HG02588 (cell line): ENCODE results near the gene GRIP2.

Experiments used
- ATAC-seq: cut with Tn5 transposase; IDR thresholded peaks from one replicate; pipeline ENCODE4 v1.9.1; 2021; ENCODE audit warnings: mild to moderate bottlenecking, moderate library complexity; ENCODE audit not compliant: unreplicated experiment

Gene GRIP2

DNA sequence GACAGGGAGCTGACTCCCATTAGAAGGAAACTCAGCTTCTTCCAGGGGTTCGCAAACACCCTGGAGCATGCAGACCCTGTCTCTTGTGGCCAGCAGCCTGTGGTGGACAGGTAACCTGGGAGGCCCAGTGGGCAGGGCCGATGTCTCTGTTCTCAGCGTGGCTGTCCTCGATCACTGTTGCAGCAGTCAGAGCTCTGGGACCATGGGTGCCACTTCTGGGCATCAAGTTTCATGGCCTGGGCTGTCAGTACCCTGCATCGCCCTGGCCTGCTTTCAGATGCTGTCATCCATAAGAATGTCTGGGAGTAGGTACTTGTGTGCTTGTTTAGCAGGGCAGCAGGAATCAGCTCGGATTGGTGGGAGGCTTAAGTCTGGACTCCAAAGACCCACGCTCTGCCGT is 83.3 kb downstream of the GRIP2 start:
- no peak for ATAC-seq

DNA sequence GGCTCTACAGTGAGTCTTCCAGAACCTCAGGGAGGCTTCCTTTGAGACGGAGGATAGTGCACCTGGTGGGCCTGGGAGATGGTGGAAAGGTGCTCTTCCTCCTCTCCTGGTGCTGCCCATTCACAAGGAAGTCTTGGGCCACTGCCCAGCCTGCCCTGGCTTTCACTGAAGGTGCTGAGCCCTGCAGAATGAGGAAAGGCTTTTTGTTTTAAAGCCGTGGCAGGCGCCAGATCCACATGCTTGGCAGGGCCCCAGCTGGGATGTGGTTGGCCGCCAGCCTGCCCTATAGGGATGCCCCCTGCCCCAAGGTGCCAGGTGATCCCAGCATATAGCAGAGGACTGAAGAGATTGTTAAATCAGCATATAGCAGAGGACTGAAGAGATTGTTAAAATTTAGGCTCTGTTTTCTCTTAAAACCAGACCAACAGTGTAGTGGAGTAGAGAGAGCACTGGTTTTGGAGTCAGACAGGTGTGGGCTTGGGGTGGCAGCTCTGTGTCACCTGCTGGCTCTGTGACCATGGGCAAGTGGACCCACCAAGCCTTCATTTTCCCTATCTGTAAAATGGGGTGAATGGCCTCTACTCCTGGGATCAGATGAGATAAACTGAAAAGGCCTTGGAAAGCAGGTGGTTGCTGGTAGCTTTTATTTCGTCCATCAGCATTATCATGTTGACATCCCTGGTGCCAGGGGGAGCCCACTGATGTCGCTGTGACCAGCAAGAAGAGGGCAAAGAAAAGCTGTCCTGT is 84.4 kb downstream of the GRIP2 start:
- no peak for ATAC-seq

DNA sequence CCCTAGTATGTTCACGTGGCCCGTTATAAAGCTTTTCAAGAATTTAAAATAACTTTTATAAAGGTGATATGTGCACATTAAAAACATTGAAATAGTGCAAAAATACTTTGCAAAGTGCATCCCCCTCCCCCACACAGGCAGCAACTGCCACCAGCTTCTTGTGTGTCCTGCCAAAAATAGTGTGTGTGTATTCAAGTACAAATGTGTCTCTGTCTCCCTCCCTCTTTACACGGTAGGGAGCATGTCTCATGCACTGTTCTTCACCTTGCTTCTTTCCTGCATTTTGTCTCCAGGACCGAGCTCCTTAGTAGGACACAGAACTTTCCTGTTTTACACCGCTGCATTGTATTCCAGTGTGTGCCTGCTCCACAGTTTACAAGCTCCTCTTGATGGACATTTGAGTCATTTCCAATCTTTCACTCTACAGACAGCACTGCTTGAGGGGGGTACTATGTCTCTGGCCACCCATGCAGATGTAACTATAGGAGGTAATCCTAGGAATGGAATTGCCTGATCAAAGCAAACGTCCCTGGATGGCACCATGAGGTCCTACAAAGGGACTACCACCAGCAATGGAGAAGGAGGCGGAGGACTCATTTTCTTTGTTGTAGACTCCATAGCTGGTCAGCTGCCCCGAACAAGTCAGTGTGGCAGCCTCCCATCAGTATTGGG is 85.4 kb downstream of the GRIP2 start:
- ATAC-seq = no peak

DNA sequence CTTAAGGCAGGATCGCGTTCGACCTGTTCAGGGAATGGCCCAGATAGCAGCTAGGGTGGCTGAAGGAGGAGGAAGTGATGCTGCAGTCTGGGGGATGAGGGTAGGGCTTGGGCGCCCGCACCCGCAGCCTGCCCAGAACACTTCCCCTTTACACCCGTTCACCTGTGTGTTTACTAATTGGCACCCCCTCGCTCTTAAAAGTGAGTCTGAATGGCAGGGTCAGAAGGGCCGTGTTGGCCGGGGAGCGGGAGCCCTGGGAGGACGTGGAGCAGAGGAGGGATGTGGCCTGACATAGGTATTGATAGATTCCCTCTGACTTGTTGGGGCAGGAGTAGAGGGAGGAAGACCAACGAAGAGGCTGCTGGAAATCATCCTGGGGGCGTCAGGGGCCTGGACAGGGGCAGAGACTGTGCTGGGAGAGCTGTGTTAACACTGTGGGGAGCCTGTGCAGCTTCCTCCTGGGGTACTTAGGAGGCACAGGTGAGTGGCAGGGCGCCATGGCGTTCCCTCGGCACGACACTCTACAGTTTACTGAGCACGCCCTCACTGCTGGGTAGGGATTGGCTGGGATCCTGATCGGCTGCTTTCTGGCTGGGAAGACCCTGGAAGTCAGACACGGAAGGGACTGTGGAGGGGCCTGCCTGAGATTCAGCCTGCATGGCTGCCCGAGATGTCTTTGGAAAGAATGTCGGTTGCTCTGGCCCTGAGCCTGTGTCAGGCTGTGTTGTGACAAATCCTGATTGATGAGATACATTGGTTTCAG is 86.1 kb downstream of the GRIP2 start:
- ATAC-seq = no peak

DNA sequence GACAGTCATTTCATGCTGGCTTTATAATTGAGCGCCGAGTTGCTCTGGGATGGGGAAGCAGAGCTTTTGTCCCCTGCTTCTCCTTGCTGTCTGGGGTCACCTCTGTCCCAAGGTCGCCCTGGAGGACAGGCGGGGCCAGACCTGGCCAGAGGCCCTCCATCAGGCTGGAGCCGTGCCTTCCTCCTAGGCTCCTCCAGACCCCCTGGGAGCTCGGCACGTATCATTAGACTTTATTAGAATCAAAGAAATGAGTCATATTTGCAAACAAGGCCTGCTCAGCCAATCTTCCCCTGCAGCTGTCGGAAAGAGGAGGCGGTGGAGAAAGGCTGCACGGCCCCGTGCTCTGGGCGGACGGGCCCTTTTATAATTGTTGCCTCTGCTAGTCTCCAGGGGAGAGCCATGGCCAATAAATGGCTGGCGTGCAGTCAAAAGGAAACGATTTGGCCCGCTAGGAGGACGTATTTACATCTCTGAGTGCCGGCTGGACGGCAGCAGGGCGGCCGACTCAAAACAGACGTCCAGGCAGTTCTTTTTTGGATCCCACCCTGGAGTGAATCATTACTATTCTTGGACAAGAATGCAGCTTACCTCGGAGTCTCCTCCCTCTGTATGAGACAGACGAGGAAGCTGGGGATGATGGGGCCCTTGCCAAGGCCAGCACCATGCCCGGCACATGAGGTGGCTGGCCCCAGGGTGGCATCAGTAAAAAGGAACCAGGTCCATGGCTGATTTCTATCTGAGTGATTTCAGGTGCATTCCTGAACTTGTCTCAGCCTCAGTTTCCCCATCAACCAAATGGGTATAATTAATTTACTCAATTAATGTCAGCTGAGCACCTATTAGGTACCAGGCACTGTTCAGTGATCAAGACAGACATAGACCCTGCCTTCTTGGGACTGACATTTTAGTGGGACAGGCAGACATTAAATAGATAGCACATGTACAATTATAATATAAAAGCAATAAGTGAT is 87.1 kb downstream of the GRIP2 start:
- no peak for ATAC-seq

DNA sequence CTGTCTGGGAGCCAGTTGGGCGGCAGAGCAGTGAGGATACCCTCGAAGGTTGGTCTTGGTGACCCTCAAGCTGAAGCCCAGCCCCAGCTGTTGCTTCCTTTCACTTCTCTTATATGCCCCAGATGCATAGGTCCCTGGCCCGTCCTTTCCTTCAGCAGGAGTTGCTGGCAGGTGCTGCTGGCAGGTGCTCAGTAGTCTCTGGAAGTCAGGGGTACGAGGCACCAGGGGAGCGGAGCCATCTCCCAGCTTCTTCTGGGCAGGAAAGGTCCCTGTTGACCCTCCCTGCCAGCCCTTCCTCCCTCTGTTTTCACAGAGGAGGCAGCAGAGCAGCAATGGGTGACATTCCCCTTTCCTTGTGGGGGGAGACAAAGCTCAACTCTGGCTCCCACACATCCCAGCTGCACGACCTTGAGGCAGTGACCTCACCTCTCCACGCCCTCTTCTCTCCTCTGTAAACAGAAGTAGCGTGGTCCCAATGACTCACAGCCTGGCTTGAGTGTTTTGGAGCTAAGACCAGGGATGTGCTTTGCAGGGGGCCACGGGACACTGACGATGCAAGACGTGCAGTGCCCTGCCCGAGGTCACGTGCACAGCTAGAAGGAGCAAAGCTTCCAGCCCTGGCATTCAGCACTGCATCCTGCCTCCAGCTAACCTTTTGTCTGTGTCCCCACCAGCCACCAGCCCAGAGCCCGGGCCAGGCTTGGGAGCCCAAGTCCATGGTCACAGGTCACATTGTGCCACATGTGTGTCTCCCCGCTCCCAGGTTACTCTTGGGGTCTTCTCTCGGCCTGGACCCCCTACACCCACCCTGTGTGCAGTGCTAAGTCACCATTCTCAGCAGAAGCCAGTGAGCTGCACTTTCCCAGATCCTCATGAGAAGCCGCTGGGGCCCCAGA is 88.0 kb downstream of the GRIP2 start:
- no peak for ATAC-seq

DNA sequence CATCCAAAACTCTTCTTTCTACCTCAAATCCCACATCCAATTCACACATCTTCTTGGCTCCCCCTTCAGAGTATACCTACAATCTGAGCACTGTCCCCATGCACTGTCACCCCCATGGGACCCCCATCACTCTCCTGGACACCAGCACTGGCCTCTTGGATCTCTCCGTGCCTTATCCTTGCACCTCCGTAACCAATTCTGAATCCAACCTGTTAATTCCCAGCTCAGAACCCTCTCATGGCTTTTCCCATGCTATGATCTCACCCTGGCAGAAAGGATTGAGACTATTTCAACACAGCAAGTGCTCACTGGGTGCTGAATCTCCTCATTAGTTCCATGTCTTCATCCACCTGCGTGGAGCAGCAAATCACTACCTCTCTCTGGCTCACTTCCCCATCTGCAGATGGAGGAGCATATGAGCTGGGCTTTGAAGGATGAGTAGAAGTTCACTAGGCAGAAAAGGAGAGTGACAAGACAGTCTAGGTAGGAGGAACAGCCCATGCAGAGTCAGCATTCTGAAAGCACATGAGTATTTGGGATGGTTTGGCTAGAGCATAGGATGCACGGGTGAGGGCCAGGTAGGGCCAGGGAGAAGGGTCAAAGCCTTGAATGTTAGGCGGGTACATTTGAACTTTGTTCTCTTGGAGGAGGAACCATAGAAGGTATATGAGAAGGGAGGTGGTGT is 89.1 kb downstream of the GRIP2 start:
- ATAC-seq = no peak

DNA sequence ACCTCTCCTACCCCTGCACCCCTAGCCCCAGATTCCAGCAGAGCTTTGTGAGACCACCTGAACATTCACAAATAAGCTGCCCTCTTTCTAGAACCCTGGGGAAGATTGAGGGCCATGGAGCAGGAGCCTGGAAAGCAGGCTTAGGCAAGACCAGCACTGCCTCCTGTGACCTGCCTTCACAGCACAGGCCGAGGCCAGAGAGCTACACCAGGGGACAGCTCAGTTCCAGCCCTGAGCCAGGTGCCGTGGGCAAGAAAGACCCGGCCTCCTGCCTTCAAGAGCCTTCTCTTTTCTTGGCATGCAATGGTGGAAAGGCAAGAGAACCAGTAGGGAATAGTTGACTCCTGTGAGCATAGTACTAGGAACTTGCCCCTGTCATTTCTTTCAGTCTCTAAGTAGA is 89.6 kb downstream of the GRIP2 start:
- no peak for ATAC-seq

DNA sequence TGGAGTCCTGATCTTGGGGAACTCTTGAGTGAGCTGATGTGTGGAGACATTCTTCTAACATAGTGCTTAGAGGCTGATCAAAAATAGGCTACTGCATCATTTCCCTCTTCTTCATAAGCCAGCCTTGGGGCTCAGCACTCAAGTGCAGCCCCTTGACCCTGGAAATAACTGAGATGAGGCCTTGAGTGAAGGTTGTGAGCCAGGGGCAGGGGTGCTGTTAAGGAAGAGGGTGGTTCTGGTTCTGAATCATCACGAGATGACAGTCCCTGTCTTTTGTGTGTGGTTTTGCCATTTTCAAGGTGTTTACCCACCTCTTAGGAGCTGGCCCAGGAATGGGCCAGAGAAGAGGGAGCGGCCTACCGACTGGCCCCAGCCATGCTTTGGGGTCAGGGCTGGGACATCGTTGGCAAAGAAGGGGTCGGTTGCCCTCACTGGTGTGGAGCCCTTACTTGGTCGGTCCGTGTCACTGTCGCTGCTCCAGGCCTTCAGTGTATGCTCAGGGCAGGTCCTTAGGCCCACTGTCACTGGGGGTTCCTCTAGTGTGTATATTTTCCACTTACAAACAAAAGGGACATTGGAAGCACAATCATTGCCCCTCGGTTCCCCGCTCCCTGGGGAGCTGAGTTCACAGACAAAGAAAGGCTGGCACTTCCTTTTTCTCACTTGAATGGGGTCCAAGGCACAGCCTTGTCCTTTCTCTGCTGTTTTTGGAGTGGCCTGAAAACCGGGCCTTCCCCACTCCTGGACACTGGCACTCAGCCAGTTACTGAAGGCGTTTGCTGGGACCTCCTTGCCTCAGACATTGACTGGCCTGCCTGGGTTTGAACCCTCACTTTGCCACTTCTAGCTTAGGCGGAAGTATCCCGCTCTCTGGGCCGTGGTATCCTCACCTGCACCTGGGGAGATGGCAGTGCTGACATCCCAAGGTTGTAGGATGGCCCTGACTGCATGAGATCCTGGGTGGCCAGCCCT is 91.1 kb downstream of the GRIP2 start:
- ATAC-seq = no peak

DNA sequence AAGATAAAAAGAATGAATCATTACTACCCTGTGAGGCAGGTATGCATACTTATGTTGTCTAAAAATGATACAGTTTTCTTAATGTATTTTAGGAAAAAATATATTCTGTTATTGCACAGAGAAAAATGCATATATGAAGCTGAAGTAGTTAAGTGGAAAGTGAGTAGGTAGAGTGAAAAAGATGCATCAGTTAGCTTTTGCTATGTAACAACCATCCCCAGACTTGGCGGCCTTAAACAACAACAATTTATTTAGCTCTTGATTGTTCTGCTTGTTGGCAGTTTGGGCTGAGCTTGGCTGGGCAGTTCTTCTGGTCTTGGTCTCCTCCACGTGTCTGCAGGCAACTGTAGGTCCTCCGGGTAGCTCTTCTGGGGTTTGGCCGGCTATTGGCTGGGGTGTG is 92.1 kb downstream of the GRIP2 start:
- no peak for ATAC-seq

DNA sequence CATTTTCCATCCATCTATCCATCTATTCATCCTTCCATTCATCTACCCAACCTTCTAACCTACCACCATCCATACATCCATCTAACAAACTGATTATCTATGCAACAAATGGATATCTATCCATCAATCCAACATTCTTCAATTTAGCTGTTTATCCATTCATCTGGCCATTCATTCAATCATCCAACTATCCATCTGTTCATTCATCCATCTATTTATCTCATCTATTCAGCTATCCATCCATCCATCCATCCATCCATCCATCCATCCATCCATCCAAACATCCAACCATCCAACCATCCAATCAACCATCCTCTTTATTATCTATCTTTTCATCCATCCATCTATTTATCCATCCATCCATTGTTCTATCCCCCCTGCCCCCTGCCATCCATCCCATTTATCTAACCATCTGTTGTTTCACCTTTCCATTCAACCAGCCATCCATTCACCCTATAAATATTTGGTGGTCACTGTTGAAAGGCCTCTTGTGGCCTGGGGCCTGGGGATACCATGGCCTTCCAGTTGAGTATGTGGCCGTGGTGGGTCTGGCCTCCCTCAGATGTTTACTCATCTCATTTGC is 93.1 kb downstream of the GRIP2 start:
- ATAC-seq = no peak

DNA sequence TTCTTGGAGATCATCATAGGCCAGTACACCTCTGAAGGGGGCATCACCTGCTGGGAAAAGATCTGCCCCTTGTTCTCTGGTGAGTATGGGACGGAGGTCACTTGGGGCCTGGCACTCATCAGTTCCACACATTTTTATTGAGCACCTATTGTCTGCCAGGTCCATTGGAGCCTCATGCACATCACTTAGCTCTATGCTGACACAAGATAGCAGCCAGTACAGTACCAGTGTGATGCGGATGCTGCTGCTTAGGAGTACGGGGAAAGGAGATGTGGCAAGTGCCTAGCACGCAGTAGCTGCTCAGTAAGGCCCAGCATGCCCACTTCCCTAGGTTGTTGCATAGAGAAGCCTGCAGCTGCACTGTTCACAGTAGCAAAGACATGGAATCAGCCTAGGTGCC is 94.4 kb downstream of the GRIP2 start:
- no peak for ATAC-seq

DNA sequence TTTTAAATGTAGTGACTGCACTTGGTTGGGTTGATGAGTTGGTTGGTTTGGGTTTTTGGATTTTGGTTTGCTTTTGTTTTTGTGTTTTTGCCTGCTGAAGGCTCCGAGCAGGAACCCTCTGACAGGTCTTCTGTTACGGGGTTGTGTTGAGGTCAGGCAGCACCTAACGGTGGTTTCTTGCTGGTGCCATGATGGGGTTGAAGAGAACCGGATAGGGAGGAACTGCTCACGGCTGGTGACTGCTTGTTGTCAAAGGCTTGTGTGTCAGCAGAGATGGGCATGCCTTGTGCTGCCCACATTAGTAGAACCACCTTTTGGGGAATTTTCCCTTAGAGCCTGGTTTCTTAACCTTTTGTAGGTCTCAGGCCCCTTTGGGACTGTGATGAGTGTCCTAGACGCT is 95.8 kb downstream of the GRIP2 start:
- ATAC-seq = no peak

DNA sequence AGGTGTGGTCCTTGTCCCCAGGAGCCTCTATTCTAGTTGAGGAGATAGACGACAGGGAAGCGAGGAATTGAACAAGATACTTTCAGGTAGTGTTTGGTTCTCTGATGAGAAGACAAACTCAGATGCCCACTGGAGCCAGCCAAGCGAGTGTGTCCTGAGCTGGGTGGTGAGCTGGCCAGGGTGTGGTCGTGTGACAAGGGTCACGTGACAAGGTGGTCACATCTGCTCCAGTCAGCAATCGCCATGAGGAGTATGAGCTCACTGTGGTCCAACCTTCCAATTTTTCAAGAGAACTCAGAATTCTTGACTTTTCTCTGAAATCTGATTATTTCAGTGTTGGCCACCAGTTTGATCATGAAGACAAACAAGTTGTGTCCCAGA is 98.2 kb downstream of the GRIP2 start:
- ATAC-seq = no peak

DNA sequence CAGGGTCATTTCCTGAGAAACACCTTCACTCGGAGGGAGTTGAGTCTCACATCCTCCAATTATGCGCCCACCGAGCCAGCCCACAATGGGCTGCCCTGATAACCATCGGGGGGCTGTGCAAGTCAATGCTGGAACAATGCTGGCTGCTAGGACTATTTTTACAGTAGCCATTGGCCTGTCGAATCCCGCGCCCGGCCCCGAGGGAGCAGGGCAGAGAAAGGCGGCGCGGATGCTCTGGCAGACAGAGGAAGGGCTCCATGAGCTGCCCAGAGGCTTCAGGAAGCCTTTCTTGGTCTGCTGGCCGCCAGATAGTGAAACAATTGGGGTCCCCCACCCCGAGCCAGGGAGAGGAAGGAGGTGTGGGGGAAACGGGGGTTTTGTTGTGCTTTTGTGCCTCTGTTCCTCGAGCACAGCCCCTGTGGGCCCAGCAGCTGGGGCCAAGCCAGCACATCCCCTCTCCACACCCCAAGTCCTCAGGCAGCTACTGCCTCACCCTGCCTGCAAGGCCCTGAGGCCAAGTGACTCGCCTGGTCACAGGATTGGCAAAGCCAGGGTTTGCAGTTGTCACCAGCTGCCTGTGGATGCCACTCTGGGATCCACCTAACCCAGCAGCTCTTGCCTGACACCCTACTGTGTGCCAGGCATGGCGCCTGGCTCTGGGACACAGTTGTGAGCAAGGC is 98.8 kb downstream of the GRIP2 start:
- ATAC-seq = no peak

DNA sequence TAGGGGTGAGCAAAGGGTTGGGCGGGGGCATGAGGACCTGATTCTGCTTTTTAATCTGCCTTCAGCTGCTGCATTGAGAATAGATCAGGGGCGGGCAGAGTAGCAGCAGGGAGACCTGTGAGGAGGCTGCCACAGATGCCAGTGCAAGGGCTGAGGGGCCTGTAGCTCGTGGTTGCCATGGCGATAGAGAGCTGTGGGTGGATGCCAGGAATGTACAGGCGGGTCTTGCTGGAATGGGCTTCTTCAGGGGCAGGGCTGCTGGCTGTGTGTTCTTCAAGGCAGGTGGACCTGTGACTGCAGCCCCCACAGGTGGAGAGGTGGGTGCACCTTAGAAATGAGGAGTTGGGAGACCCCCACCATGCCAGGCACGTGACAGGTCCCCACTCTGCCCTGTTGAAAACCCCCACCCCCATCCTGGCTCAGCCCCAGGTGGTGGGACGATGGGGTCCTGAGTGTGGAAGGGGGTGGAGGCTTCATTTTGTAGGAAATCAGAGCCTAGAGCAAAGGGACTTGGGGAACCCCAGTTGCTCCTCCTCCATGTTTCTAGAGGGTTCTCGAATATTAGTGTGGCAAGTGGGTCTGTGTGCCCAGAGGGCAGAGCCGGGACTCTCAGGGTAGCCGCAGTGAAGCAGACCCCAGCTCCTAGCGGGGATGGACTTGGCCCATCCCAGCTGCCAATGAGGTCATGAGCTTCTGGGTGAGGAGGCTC is 99.5 kb downstream of the GRIP2 start:
- ATAC-seq = no peak

DNA sequence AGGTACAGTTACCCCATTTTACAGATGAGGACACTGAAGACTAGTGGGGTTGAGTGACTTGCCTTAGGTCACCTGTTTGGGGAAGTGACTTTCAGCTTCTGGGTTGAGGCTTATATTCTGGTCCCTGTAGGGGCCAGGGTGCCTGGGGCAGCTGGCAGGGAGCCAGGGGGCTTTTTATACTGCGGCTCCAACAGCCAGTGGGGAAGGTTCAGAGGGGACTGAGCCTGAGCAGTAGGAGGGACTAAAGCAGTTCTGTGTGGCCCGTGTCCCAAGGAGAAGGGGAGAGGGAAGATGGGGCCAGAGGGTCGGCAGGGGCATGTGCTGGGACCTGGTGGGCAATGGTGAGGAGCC is 100.0 kb downstream of the GRIP2 start:
- ATAC-seq = no peak
